Medulla oblongata (tissue), 1 donor: ENCODE data around the gene PIPOX.
"Not testable (repeated sequence)": the region's sequence is repeated elsewhere in the genome, so short reads cannot be mapped to it uniquely, and the experiment has no call there.

ENCODE experiments used
- DNase-seq: peaks from one replicate; pipeline ENCODE4 v3.0.0-alpha.2; 2015; ENCODE audit errors: extremely low spot score

Gene PIPOX

DNA sequence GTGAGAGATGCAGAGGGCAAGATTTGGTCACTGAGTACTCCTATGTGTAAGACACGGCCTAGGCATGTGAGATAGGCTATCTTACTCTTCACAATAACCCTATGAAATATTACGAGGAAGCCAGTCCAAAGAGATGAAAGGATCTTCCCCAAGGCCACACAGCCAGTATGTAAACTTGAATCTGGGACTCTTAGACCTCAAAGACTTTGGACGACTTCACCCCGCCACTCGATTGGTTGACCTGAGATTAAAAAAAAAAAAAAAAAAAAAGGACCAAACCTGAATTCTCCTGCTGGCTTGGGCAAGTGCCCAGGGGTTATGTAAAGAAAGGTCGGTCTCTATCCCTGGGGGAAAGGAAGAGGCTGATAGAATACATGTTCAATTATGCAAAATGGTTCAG lies 33.1 kb downstream of the PIPOX start:
- DNase-seq = no peak

DNA sequence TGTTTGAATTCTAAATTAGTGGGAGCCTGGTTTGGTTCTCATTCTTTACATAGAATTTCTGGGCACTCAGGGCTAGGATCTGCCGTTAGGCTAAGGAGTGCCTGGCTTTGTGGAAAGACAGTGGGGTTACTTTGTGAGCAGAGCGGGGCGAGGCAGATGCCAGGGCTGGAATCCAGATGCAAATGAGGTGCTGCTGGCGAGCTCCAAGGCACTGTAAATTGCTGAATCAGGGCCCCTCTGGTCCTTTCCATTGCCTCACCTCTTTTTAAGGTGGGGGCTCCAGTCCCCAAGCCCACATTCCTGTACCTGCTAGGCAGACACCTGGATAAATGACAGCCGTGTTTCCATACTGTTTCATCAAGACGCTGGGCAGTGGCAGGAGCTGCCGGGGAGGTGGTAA lies 33.8 kb downstream of the PIPOX start:
- peak; percentile 84 for DNase-seq

DNA sequence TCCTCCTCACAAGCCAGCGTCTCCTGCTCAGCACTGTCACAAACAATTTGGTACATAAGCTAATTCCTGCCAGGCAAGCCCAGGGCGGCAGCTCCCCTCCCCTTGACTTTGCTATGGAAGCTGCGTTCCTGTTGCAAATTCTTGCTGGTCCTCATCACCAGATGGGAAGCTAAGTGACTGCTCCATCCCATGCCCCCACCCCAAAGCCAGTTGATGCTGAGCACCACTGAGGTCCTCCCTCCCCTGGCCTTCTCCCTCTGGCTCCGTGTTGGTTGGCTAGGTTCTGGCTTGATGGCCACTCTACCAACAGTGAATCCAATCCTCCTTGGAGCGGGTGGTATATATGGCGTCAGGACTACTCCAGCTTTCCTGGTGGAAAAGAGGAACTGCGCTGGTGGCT lies 34.4 kb downstream of the PIPOX start:
- DNase-seq = no peak

DNA sequence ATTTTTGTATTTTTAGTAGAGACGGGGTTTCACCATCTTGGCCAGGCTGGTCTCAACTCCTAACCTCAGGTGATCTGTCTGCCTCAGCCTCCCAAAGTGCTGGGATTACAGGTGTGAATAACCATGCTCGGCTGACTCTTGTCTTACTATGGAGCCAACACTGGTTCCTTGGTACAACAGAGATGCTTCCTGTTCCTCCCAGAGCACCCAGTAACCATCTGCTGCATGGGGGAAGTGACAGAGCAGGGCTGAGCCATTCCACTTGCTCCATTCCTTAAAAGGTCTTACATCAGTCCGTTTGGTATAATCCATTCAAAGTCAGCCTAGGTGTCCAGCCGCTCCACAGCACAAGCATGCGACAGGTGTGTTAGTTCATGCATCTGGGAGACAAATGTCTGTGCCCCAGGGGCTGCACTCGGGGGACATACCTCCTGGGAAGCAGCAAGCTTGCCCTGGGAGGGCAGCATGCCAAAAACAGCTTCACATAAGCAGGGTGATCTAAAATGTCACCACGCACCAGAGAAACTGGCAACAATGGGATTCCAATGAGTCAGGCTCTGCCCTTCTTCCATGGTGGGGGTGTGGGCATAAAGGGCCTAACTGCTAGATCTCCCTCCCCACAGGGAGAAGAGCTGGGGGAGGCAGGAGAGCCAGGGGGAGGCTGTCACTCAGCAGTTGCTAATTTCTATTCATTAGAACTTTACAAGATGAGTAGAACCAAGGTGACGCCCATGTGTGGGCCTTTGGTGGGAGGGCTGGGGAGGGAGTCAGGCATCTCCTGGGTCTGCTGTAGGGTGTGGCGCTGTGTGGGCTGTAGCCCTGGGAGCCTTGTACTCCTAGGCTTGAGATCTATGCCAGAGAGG lies 35.5 kb downstream of the PIPOX start:
- no peak for DNase-seq

DNA sequence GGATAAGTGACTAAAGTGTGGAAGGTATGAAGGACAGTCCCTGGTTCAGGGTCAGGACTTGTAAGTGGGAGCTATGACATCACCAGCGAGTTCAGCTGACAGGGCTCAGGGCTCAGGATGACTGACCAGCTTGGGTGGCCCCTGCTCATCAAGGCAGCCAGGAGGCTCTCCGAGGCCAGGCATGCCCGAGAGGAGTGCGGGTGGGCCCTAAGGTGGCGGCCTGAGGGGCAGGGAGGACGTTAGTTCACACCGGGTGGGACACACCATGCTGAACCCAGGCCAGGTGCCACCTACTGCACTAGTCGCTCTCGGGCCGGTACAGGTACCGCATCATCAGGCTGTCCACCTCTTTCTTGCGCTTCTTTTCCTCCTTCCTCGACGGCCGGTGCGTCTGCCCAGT lies 36.5 kb downstream of the PIPOX start:
- DNase-seq = no peak

DNA sequence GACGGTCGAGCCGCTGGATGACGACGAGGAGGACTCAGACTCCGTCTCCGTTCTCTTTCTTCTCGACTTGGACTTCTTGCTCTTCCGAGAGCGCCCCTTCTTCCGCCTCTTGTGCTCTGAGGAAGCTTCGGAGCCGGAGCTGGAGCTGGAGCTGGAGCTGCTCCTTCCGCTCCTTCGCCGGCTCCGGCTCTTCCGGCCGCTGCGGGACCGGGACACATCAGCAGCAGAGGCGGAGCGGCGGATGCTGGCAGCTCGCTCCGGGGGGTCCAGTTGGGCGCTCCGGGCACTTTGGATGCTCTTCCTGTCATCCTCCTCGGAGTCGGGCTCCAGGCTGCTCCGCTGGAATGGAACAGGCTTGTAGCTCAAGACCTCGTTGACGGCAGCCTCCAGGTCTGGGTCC lies 36.9 kb downstream of the PIPOX start:
- DNase-seq = no peak

DNA sequence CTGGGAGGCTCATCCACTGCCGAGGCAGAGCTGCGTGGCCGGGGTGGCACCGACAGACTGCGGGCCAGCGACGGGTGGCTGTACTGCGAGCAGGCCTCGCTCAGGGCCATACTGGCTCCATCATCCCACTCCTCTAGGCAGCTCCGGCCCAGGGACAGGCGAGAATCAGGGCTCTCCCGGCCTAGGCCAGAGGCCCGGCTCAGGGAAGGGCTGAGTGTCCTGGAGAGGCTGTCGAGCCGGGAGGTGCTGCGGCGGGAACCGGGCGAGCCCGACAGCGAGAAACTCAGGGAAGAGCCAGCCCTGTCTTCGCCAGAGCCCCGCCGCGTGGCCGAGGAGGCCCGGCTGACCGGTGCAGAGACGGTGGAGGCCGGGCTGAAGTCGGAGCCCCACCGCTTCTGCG lies 37.4 kb downstream of the PIPOX start:
- DNase-seq = no peak

DNA sequence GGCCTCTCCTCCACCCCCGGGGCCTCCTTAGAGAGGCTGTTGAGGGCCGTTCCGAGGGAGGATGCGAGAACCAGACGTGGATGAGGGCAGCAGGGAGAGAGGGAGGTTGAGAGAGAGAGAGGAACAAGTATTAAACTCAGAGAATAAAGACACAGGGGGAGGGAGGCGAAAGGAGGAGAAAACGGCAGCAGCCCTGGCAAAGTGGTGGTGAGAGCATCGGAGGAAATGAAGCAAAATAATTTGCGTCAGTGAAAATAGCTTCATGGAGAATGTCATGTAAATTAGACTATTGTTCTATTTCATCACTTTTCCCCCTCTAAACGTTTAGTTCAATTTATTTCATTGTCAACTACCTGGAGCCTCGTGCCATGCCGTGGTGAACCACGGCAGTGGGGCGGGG lies 38.0 kb downstream of the PIPOX start:
- DNase-seq = no peak

DNA sequence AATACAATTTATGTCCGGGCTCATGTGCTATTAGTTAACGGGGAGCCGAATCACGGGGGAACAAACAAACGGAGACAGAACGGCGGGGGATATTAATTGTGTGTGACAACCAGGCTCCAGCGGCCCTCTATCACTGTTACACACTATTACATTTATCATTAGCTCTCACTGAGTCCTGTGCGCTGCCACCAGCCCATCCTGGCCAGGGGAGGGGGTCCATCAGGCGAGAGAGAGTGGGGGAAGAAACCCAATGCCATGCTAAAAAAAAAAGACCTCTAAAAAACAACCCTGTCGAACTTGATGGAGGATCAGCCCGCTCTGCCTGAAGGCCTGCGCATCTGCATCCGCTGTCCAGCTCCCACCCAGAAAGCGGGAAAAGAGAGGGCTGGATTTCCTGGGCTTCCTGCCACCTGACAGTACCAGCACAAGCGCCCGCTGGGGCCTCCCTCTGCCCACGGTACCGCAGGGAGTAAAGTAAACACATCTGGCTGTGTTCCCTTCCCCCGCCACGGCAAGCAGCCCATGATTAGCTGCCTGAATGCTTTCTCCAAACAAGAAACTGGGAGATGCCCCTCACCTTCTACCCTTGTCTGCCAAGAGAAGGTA lies 41.7 kb downstream of the PIPOX start:
- DNase-seq = no peak

DNA sequence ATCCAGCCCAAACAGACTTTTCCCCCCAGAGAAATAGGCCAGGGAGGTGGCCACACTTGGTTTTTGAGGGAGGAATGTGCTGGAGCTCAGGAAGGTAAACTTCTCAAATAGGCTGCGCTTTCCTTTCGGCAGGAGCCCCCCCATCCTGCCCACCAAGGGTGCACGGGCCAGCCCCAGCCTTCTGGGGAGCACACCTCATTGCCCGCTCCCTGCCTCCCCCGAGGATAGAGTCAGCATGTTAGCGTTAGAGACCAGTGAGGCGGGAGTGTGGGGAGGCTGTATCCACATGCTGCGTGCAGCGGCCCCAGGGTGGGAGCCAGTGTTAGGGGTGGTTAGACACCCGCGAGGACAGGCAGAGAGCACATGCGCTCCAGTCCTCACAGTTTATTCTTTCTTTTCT lies 42.3 kb downstream of the PIPOX start:
- no peak for DNase-seq

DNA sequence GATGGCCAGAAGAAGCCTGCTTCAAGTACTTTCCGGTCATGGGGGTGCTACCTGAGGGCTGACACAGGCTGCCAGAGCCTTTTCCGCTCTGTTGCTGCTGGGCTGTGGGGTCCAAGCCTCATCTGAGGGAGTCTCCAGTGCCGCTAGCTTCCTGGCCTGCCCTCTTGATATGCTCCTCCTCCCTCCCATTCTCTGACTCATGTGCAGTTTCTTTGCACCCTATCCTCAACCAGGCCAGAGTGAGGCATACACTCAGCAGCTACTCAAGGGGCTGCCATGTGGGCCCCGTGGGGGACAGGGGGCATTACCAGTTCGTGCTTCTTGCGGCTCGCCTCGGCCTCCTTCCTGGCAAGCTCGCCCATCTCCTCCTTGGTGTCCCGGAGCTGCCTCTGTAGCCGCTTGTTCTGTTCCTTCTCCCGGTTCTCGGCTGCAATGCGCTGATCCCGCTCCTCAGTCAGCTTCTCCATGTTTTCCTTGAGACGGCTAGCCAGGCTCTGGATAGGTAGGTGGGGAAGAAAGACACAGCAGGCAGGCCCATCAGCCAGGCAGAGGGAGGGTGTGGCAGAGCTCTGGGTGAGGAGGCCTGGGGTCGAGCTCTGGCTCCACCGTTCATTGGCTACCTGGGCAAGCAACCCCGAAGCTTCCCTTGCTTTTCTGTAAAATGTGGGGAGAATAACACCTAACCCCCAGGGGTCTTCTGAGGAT lies 43.8 kb downstream of the PIPOX start:
- DNase-seq = no peak

DNA sequence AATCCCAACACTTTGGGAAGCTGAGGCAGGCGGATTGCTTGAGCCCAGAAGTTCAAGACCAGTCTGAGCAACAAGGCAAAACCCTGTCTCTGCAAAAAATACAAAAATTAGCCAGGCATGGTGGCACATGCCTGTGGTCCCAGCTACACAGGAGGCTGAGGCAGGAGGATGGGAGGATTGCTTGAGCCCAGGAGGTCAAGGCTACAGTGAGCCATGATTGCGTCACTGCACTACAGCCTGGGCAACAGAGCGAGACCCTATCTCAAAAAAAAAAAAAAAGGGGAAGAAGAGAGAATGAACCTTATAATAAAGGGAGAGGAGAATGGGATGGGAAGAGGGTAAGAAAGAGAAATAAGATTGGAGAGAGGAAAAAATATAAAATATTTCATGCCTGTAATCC lies 45.8 kb downstream of the PIPOX start:
- not testable (repeated sequence) for DNase-seq

DNA sequence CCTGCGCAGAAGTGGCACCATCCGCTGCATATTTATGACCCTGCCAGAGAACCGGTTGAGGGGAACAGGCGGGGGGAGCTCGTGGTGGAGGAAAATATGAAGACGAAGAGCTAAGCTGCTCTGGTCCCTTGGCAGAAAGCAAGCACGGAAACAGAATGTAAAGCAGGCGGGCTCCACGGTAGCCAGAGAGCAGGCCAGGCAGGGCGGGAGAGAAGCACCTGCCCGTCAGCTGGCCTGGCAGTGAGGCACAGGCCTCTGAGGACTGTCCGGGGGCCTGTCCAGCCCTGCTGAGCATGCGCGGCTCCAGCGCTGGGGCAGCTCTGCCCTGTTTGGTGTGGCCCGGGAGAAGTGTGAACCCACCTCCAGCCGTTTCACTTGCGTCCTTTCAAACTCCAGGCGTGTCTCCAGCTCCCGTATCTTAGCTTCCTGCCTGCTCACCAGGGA lies 46.7 kb downstream of the PIPOX start:
- peak; percentile 78 for DNase-seq

DNA sequence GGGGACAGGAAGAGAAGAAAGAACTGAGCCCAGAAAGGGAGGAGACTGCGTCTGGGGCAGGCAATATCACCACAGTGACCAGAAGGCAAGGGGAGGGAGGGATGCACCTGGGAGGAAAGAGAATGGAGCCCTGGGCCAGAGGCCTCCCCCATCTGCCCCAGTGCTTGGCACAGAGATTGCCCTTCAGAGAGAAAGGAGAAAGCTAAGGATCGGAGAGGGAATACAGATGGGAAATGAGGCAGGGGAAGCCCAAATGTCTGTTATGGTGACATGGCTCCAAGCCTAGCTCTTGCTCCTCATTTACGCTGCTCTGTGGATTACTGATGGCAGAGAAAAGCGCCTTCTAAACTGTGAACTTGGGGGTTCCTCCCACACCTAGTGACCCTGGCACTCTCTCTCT lies 47.2 kb downstream of the PIPOX start:
- DNase-seq = no peak

DNA sequence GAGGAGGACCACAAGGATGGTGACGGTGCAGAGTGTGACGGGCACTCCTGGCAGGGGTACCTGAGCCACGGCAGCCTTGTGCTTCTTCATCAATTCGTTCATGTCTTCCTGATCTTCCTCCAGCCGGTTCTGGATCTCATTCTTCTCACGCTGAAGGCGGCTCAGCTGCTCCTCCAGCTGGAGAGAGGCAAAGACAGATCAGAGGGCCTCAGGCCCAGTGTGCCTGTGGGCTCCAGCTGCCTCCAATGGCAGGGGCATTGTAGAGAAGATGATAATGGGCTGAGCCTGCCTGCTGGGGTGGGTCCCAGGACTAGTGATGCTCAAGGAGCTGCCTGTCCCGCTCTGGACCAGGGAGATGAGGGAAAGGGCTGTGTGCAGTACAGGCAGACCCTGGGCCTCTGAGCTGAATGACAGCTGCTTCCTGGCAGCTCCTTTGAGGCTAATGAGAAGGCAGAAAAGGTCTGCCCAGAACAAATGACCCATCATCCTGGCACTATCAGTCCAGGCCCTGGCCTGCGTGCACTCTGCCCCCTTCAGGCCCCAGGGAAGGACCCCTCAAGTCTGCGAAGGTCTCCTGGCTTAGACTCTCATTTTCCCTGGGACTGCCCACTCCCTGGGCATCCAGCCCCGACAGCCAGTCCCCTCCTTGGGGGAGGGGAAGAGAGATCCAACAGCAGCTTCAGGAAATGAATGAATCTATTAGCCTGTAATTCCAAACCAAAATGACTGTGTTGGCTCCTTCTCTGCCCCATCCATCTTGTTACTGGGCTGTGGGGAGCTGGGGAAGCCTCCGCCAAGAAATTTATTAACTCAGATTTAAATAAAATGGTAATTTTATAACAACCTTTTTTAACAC lies 48.0 kb downstream of the PIPOX start:
- DNase-seq = peak; percentile 55

DNA sequence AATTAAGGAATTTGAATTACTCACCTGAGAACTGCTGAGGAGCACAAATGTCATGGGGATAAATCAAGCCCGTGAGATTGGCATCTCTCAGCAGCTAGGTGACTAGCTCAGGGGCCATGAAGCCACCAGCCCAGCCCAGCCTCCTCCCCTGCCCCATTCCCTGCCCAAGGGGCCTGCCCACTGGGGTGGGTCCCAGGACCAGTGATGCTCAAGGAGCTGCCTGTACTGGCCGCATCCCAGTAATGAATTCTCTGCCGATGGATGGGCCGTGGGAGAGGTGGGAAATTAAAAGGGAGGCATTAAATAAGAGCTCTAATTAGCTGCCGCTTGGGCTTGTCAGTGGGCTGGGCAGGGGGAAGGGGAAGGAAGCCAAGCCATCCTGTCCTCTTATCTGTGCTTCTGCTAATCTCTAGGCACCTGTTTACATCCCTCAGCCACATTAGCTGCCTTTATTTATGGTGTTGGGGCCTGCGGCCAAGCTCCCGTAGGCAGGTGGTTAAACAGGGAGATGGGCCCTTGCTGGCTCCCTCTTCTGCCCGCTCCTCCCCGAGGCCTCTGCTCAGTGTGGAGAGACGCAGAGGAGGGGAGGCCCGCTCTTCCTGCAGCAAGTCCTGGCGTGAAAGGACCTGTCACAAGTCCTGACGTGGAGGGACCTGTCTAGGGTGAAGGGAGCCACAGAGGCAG lies 48.8 kb downstream of the PIPOX start:
- no peak for DNase-seq

DNA sequence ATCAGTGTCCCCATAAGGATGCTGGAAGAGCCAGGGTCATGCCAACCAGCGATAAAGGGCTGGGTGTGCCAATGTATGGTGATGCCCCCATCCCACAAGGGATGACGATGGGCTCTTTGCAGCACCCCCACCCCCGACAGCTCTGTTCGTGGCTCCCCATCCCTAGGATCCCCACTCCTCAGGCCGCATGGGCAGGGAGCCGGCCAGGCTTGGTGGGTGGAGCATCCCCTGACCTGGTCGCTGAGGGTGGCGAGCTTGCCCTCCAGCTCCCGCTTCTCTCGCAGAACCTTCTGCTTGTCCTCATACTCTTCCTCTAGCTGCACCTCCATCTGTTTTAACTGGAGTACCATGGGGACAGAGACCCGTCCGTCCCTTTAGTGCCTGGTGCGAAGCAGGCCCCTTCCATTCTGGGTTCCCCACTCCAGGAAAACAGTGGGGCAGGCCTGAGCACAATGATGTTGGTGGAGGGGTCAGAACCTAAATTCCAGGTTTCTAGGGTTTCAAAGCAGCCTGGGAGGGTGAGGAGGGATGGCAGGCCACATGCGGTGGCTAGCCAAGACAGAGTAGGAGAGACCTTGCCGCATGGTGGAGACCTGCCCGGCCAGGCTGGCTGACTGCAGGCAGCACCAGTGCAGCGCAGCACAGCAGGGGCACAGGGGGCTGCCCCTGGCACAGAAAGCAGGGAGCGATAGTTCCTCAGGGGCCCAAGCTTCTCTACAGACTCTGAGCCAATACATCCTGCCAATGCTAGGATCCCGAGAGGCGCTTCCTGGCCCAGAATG lies 50.3 kb downstream of the PIPOX start:
- no peak for DNase-seq

DNA sequence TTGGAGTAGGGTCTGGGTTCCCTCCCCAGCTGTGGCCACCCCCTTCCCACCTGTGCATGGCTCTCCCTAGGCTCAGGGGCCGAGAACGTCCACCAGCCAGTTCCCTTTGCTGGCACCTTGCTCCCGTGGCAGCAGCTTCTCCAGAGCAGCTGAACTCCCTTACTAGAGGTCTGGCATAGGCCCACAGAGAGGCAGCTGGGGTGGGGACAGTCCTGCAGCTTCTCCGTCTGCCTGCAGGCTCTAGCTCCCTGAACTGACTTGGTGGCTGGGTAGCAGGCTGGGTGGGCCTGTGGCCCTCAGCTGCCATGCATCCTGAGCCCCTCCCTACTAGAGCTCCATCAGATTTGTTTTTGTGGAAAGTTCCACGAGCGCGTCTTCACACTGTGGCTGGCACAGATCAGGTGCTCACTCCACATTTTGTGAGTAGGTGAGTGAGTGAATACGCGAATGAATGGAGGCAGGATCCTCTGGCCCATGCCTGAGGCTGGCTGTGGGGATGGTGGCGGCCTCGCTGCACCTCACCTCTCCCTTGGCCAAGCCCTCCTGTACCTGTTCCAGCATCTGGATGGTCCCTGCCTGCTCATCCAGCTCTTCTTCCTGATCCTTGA lies 51.3 kb downstream of the PIPOX start:
- DNase-seq = no peak

DNA sequence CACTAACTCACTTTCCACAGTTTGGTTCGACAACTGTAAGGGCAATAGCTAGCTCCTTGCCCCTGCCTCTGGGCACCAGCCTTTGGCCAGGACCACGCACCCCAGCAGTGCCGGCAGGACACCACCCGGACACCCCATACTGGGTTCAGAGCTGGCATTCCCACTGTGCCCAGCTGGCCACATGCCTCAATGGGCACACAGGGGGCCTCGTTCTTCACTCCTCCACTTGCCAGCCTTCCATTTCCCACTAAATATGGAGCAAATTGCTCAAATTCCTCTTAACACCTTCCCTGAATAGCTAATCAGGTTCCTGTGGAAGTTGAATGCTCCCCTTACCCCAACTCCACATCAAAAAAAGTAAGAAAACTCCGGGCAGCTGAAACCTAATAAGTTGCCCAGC lies 52.5 kb downstream of the PIPOX start:
- no peak for DNase-seq

DNA sequence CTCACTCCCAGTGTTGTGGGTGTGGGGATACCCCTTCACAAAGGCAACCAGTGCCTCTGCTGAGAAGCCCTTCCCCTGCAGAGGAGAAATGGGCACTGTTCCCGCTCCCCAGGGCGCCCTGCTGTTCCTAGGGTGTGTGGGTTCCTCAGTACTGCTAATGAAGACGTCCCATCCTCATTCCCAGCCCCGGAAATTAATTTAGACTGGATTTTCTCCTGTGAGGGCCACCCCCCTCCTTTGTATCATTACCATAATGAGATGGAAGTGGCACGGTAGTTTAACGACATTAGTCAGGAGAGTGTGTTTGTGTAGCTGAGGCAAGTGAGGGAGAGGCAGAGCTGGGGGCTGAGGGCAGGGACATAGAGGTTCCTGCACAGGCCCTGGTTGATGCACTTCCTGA lies 53.2 kb downstream of the PIPOX start:
- DNase-seq = no peak
